Kidney (tissue), 14 donors: Measurements from ENCODE around the gene CORO1C. TPM values are rescaled to one million over a fixed set of nuclear protein-coding genes. Genes with fewer than 3 reads are reported as not detected.

Source experiments
- DNase-seq, 5 donors: peaks; one replicate each; pipeline ENCODE4 v3.0.0-alpha.2; 2013 to 2020
- FAIRE-seq: peaks from 2 replicates; lab custom pipeline; 2012; peaks lifted over from hg19 to GRCh38; lab: Jason Lieb, UNC
- H3K27ac ChIP-seq, 2 donors: one replicate each; pipeline ENCODE4 v1.7.0; 2013; ENCODE audit warnings: low read depth in 2 of 2, low read length in 2 of 2, inconsistent platforms in 1 of 2
- H3K27me3 ChIP-seq: one replicate; pipeline ENCODE4 v1.7.1; 2013; ENCODE audit warnings: low read length, inconsistent platforms; ENCODE audit not compliant: control insufficient read depth, insufficient read depth
- H3K36me3 ChIP-seq, 3 donors: one replicate each; pipeline versions ENCODE4 v1.7.0 to v1.7.1; 2013; ENCODE audit warnings: low read length in 3 of 3, control low read depth in 1 of 3, inconsistent platforms in 1 of 3; ENCODE audit not compliant: insufficient read depth in 3 of 3, control insufficient read depth in 2 of 3
- H3K4me1 ChIP-seq, 3 donors: one replicate each; pipeline versions ENCODE4 v1.7.0 to v1.7.1; 2013; ENCODE audit warnings: low read length in 3 of 3, inconsistent platforms in 1 of 3, low read depth in 1 of 3; ENCODE audit not compliant: control insufficient read depth in 2 of 3, insufficient read depth in 2 of 3
- H3K4me3 ChIP-seq, 3 donors: one replicate each; pipeline versions ENCODE4 v1.7.0 to v1.8.1; 2013; ENCODE audit warnings: low read length in 3 of 3, control low read depth in 1 of 3, inconsistent platforms in 1 of 3
- H3K9ac ChIP-seq, 3 donors: one replicate each; pipeline versions ENCODE4 v1.7.0 to v1.7.1; 2013; ENCODE audit warnings: low read length in 3 of 3, control low read depth in 1 of 3, inconsistent platforms in 1 of 3
- H3K9me3 ChIP-seq, 3 donors: one replicate each; pipeline versions ENCODE4 v1.7.0 to v1.7.1; 2013; ENCODE audit warnings: low read length in 3 of 3, control low read depth in 1 of 3, inconsistent platforms in 1 of 3; ENCODE audit not compliant: control insufficient read depth in 2 of 3, insufficient read depth in 1 of 3
- intact Hi-C: fragments of 100-400 bp; cut with DNase I; formaldehyde crosslinking; loops from one replicate; pipeline ENCODE4 v1.11.1; 2022
- polyA plus RNA-seq: library from polyadenylated mRNA; stranded (reverse); fragments of 350-450 nt; fragmentation: Illumina TruSeq; extraction: RNeasy Lipid Tissue Mini Kit (QIAGEN cat#74804); gene quantifications from one replicate; pipeline ENCODE4 v1.2.3, GENCODE V29; 2014; ENCODE audit warnings: low read depth, low replicate concordance; ENCODE audit not compliant: insufficient read depth
- total RNA-seq: library from RNA; stranded (reverse); fragmentation: NEBNext Ultra II Directional; extraction: Animal tissue kit (Norgen Biotek cat#: 25700); gene quantifications from one replicate; pipeline ENCODE4 v1.2.1, GENCODE V29; 2021
- TF ChIP-seq, protein P1 (sequence below): IDR thresholded peaks from 3 replicates; pipeline ENCODE4 v1.5.1; 2012; ENCODE audit warnings: mild to moderate bottlenecking, moderate library complexity, borderline replicate concordance; ENCODE audit not compliant: insufficient read depth; ENCODE audit errors: extremely low read depth
- donor health status: control.
- donor health status: control.
- donor health status: control.
- donor health status: control.
- donor health status: control.
- donor health status: DM: yes; HTN: yes; CAD: no.
- donor health status: Normal renal cell carcinoma (clear cell type).

The CORO1C gene
- total and polyA plus RNA-seq, 2 donors from 2014 or later, result 16.6 to 104 TPM

DNA sequence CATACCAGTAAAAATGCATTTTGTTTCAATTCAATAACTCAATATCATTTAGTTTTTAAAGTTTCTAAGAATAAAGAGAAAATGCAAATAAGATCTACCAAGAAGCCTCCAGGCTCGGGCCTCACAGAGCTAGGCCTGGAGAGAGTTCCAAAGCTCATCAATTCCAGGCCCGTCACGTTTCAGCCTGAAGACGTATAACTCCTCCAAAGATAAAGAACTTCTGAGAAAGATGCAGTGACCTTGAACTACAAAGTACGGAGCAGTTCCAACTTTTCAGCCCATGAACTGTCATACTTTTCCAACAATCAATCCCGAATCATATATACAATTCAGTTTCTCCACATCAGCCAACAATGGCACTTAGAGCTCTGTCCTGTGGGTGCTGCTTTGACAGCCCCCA is 17.8 kb downstream of the CORO1C start:
- intact Hi-C loops, result no loop called here
- no peak for DNase-seq
- no peaks in the 10 kb centered on the region for H3K4me1 ChIP-seq
- H3K27me3 ChIP-seq, result no peaks in the 10 kb centered on the region
- H3K9ac ChIP-seq, result no peak overlapping the region
- H3K27ac ChIP-seq, result no peak overlapping the region
- TF ChIP-seq, protein P1, sequence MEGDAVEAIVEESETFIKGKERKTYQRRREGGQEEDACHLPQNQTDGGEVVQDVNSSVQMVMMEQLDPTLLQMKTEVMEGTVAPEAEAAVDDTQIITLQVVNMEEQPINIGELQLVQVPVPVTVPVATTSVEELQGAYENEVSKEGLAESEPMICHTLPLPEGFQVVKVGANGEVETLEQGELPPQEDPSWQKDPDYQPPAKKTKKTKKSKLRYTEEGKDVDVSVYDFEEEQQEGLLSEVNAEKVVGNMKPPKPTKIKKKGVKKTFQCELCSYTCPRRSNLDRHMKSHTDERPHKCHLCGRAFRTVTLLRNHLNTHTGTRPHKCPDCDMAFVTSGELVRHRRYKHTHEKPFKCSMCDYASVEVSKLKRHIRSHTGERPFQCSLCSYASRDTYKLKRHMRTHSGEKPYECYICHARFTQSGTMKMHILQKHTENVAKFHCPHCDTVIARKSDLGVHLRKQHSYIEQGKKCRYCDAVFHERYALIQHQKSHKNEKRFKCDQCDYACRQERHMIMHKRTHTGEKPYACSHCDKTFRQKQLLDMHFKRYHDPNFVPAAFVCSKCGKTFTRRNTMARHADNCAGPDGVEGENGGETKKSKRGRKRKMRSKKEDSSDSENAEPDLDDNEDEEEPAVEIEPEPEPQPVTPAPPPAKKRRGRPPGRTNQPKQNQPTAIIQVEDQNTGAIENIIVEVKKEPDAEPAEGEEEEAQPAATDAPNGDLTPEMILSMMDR, result no peak
- no peak for FAIRE-seq
- H3K9me3 ChIP-seq, result no peaks in the 10 kb centered on the region
- no peaks in the 10 kb centered on the region for H3K36me3 ChIP-seq
- H3K4me3 ChIP-seq, result no peak overlapping the region

DNA sequence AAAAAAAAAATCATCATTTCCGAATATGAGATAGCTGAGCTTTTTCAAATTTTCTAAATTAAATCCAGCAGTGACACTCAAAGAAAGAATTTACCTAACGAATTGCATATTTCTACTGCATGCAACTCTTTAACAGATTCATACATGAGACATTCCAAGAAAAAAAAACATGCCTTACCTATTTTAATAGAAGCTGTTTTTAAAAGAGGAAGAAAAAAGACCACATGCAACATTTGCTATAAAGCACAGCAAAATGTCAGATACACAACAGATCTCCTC is 18.5 kb downstream of the CORO1C start:
- H3K4me3 ChIP-seq, result no peak overlapping the region
- intact Hi-C loops, result no loop called here
- TF ChIP-seq, protein P1, result no peak
- H3K4me1 ChIP-seq, result no peaks in the 10 kb centered on the region
- H3K9me3 ChIP-seq, result no peaks in the 10 kb centered on the region
- FAIRE-seq (no peak), DNase-seq (no peak)
- no peak overlapping the region for H3K9ac ChIP-seq
- H3K36me3 ChIP-seq, result no peaks in the 10 kb centered on the region
- H3K27ac ChIP-seq, result no peak overlapping the region
- H3K27me3 ChIP-seq, result no peaks in the 10 kb centered on the region

DNA sequence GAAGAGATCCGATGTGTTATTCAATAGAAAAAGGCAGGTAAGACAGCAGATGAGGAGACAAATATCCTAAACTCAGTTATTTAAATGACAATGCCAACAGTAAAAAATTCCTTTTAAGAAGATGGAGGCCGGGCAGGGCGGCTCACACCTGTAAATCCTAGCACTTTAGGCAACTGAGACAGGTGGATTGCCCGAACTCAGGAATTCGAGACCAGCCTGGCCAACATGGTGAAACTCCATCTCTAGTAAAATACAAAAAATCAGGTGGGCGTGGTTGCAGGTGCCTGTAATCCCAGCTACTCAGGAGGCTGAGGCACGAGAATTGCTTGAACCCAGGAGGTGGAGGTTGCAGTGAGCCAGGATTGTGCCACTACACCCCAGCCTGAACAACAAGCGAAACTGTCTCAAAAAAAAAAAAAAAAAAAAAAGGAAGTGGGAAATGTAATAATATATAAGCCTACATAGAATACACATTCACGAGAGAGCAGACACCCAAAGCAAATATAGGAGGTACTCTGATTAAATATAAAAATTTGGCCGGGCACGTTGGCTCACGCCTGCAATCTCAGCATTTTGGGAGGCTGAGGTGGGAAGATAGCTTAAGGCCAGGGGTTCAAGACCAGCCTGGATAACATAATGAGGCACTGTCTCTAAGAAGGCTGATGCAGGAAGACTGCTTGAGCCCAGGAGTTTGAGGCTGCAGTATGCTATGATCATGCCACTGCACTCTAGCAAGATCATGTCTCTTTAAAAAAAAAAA is 19.0 kb downstream of the CORO1C start:
- intact Hi-C loops, result no loop called here
- Histone ChIP-seq H3K27ac (no peak overlapping the region), H3K9me3 (no peaks in the 10 kb centered on the region), H3K27me3 (no peaks in the 10 kb centered on the region), H3K4me1 (no peaks in the 10 kb centered on the region), H3K9ac (no peak overlapping the region), H3K4me3 (no peak overlapping the region), H3K36me3 (no peaks in the 10 kb centered on the region)
- TF ChIP-seq, protein P1, result no peak
- FAIRE-seq, result no peak
- no peak for DNase-seq
